Neural progenitor cell (in vitro differentiated cells): ENCODE results near the gene CTSV. TPM values are rescaled to one million over a fixed set of nuclear protein-coding genes. Genes with fewer than 3 reads are reported as not detected.
"Not testable (repeated sequence)": the region's sequence is repeated elsewhere in the genome, so short reads cannot be mapped to it uniquely, and the experiment has no call there.

ENCODE experiments used
- DNase-seq: peaks from one replicate; pipeline ENCODE4 v3.0.0-alpha.2; 2016; ENCODE audit warnings: low spot score
- H2AFZ ChIP-seq: fragments of 200-600 bp; sonication (generic); replicated peaks from 2 replicates; pipeline ENCODE4 v1.6.1; 2016; ENCODE audit warnings: antibody characterized with exemption
- H3F3A ChIP-seq: fragments of 200-600 bp; sonication (generic); 2 replicates; pipeline ENCODE4 v1.6.1; 2016; ENCODE audit warnings: antibody characterized with exemption, low read depth
- H3K27ac ChIP-seq: fragments of 200-600 bp; sonication (generic); 2 replicates; pipeline ENCODE4 v1.5.1; 2016; ENCODE audit warnings: mild to moderate bottlenecking
- H3K27me3 ChIP-seq: fragments of 200-600 bp; sonication (generic); 2 replicates; pipeline ENCODE4 v1.6.1; 2016; ENCODE audit warnings: mild to moderate bottlenecking, moderate library complexity
- H3K36me3 ChIP-seq: fragments of 200-600 bp; sonication (generic); 2 replicates; pipeline ENCODE4 v1.5.1; 2016
- H3K4me1 ChIP-seq: fragments of 200-600 bp; sonication (generic); 2 replicates; pipeline ENCODE4 v1.6.1; 2016; ENCODE audit warnings: mixed run types
- H3K4me2 ChIP-seq: fragments of 200-600 bp; sonication (generic); 2 replicates; pipeline ENCODE4 v1.6.1; 2016
- H3K4me3 ChIP-seq: fragments of 200-600 bp; sonication (generic); 2 replicates; pipeline ENCODE4 v1.5.1; 2016
- H3K79me2 ChIP-seq: fragments of 200-600 bp; sonication (generic); 2 replicates; pipeline ENCODE4 v1.6.1; 2016; ENCODE audit warnings: low read depth
- H3K9ac ChIP-seq: fragments of 200-600 bp; sonication (generic); 2 replicates; pipeline ENCODE4 v1.6.1; 2016
- H3K9me3 ChIP-seq: fragments of 200-600 bp; sonication (generic); 2 replicates; pipeline ENCODE4 v1.5.1; 2016; ENCODE audit warnings: low read depth
- H4K20me1 ChIP-seq: fragments of 200-600 bp; sonication (generic); 2 replicates; pipeline ENCODE4 v1.6.1; 2016; ENCODE audit warnings: low read depth
- H3K27ac Mint-ChIP-seq: 3 replicates; pipeline ENCODE4 v1.8.0; 2021; ENCODE audit warnings: mixed read lengths
- H3K27me3 Mint-ChIP-seq: 2 replicates; pipeline ENCODE4 v1.8.0; 2022; ENCODE audit warnings: low read depth, mild to moderate bottlenecking, inconsistent platforms, moderate library complexity, mixed read lengths; ENCODE audit not compliant: insufficient read depth
- H3K36me3 Mint-ChIP-seq: 3 replicates; pipeline ENCODE4 v1.8.0; 2021; ENCODE audit warnings: mixed read lengths
- H3K4me1 Mint-ChIP-seq: 3 replicates; pipeline ENCODE4 v1.8.0; 2021; ENCODE audit warnings: mixed read lengths
- H3K4me3 Mint-ChIP-seq: 3 replicates; pipeline ENCODE4 v1.8.0; 2021; ENCODE audit warnings: mild to moderate bottlenecking, moderate library complexity, mixed read lengths
- H3K9me3 Mint-ChIP-seq: 3 replicates; pipeline ENCODE4 v1.8.0; 2020; ENCODE audit warnings: mixed read lengths
- total RNA-seq: library from RNA; depleted of rRNA; stranded (reverse); fragments of >200 nt; gene quantifications from 2 replicates; pipeline ENCODE4 v1.2.3, GENCODE V29; 2015; ENCODE audit warnings: low replicate concordance

Gene CTSV
- total RNA-seq, 1 donor from 2014 or later = 52.2 TPM

DNA sequence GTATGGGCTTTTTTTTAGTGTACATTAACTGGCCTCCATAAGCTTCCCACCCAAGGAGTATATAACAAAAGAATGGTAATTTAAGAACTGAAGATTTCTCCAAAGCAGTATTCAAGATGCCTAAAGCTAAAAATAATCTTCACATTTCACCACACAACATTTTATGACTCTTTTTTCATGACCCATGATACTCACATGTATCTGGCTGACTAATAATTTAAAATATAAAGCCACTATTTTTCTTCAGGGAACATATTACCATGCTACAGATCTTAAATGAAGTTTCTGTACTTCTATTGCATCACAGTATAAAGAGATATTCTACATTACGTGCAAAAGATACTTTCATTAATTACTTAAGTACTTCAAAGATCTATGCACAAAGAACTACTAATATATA, 39.2 kb downstream of the CTSV start:
- H3K9ac ChIP-seq, H3F3A ChIP-seq, DNase-seq, H3K27ac ChIP-seq, H3K27me3 ChIP-seq, H3K4me1 Mint-ChIP-seq, H3K4me1 ChIP-seq, H3K9me3 ChIP-seq, H3K4me3 ChIP-seq, H3K4me3 Mint-ChIP-seq, H3K27ac Mint-ChIP-seq, H3K4me2 ChIP-seq, H2AFZ ChIP-seq, H3K27me3 Mint-ChIP-seq, H3K36me3 ChIP-seq: not testable (repeated sequence)
- Mint-ChIP-seq H3K9me3 (peaks cover 16% of the 10 kb centered on the region), H3K36me3 (peaks cover 10% of the 10 kb centered on the region)
- peaks cover 87% of the 10 kb centered on the region for H3K79me2 ChIP-seq
- peaks cover 42% of the 10 kb centered on the region for H4K20me1 ChIP-seq

DNA sequence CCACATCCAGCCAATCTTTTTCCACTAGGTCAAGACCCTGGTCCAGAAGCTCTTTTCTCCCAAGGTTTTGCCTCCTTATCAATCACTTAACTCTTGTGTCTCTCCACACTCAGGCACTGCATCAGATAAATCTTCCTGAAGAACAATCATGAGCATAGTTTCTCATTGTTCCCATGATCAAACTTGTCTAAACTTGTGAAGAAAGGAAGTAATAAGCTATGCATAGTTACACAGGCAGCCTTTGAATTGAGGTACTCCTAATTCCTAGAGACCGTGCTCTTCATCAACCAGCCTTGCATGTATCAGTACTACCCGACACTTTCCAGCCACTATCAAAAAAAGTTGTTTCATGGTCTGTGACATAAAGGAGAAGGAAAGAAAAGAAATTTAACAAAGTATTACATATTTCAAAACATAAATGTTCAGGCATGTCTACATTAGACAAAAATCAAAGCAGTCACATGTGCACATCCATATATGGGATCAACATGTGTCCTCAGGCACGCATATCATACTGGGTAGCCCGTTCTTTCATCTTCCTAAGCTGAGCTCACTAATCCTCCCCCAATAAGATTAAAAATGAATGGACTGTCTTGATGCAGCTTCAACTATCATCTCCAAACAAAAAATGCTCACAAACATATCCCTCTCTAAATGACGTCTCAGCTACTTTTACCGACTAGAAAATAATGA, 41.8 kb downstream of the CTSV start:
- not testable (repeated sequence) for H3K27ac Mint-ChIP-seq, H3F3A ChIP-seq, H3K4me3 ChIP-seq, H3K36me3 Mint-ChIP-seq, H3K27ac ChIP-seq, H3K4me3 Mint-ChIP-seq, H3K4me1 ChIP-seq, H3K9ac ChIP-seq, DNase-seq, H3K9me3 ChIP-seq, H3K27me3 ChIP-seq, H3K4me1 Mint-ChIP-seq, H2AFZ ChIP-seq, H3K36me3 ChIP-seq, H3K27me3 Mint-ChIP-seq, H3K4me2 ChIP-seq, H3K9me3 Mint-ChIP-seq
- Histone ChIP-seq H4K20me1 (peaks cover 25% of the 10 kb centered on the region), H3K79me2 (peaks cover 72% of the 10 kb centered on the region)

DNA sequence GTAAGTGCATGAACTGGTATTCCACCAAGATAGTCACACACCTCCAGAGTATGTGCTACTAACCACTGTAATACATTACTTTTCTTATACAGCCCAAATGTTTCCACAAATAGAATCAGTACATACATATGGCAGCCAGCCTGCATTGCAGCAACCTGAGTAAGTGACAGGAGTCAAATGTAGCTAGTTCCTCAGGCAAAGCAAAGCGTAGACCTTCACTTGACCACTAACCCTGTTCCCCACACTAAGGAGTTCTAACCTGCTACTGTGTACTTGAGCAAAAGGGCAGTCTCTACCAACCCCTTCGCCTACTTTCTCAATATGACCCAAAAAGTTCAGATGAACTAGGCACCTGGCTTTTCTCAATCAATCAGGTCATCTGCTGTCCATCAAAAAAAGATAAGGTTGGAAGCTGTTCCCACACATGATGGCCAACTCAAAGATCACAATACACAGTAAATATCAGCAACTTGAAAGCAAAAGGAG, 44.4 kb downstream of the CTSV start:
- not testable (repeated sequence) for H3K9me3 ChIP-seq, H3K9ac ChIP-seq, H3K36me3 Mint-ChIP-seq

DNA sequence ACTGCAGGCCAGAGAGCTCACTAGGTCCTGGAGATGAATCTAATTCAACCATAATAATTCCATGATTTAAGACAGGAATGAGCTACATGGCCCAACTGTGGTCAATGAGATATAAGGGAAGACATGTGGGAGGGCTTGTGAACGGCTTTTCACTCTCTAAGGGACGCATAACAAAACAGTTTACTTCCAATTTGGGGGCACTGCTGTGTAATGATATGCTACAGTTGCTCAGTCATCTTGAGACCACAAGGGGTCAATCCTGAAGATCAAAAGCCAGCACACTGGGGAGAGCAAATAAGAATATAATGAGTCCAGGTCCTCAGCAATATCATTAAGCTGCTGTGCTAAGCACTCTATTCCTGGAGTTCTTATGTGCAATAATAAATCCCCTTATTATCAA, 46.6 kb downstream of the CTSV start:
- not testable (repeated sequence) for H4K20me1 ChIP-seq, H3K4me3 ChIP-seq, H2AFZ ChIP-seq, H3K36me3 ChIP-seq, H3F3A ChIP-seq, H3K27me3 ChIP-seq, DNase-seq, H3K4me3 Mint-ChIP-seq, H3K27ac Mint-ChIP-seq, H3K9me3 ChIP-seq, H3K9ac ChIP-seq, H3K36me3 Mint-ChIP-seq, H3K4me2 ChIP-seq, H3K4me1 Mint-ChIP-seq, H3K27ac ChIP-seq, H3K4me1 ChIP-seq, H3K27me3 Mint-ChIP-seq
- peaks cover 14% of the 10 kb centered on the region for H3K9me3 Mint-ChIP-seq
- H3K79me2 ChIP-seq = peaks cover 69% of the 10 kb centered on the region

More for the DNA sequence above, 44.4 kb downstream of the CTSV start:
- not testable (repeated sequence) for H3K4me1 Mint-ChIP-seq, H3K27me3 Mint-ChIP-seq, H3K4me2 ChIP-seq, H3K4me1 ChIP-seq, H3K27me3 ChIP-seq, H2AFZ ChIP-seq, H3F3A ChIP-seq, H3K27ac ChIP-seq, H4K20me1 ChIP-seq, H3K4me3 ChIP-seq, H3K36me3 ChIP-seq, H3K4me3 Mint-ChIP-seq, H3K27ac Mint-ChIP-seq, DNase-seq
- H3K9me3 Mint-ChIP-seq = peaks cover 11% of the 10 kb centered on the region
- peaks cover 72% of the 10 kb centered on the region for H3K79me2 ChIP-seq

DNA sequence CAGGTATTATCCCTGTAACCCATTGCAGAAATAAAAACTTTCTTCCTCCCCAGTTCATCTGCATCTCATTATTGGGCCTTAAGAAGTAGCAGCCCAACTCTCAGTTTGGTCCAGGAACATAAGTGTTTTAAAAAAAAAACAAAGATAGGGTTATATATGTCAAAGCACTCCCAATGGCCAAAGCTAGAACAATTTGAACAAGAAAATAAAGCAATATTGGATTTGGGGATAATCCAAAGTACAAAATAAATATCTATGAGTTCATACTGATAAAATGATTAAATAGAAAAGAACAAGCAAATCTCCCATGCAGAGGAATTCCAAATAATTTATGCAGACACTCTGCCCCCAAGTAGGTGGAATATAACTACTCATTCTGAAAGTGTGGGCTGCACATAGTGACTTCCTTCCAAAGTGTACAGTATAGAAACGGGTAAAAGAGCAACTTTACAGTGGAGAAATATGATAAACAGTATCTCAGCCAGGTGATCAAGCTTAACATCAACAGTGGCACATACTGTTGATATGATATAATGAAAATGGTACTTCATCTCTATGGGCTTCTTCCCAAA, 49.1 kb downstream of the CTSV start:
- not testable (repeated sequence) for H3K4me1 Mint-ChIP-seq, H3K4me3 ChIP-seq, H3K9me3 Mint-ChIP-seq, H3K27ac Mint-ChIP-seq, H3F3A ChIP-seq, H2AFZ ChIP-seq, H3K4me2 ChIP-seq, H3K27me3 Mint-ChIP-seq, H3K9me3 ChIP-seq, H3K4me1 ChIP-seq, H3K36me3 ChIP-seq, H4K20me1 ChIP-seq, DNase-seq, H3K9ac ChIP-seq, H3K27me3 ChIP-seq, H3K4me3 Mint-ChIP-seq
- H3K27ac ChIP-seq = peak overlapping the region; percentile 45
- H3K79me2 ChIP-seq = peaks cover 74% of the 10 kb centered on the region
- H3K36me3 Mint-ChIP-seq = peaks cover 11% of the 10 kb centered on the region

DNA sequence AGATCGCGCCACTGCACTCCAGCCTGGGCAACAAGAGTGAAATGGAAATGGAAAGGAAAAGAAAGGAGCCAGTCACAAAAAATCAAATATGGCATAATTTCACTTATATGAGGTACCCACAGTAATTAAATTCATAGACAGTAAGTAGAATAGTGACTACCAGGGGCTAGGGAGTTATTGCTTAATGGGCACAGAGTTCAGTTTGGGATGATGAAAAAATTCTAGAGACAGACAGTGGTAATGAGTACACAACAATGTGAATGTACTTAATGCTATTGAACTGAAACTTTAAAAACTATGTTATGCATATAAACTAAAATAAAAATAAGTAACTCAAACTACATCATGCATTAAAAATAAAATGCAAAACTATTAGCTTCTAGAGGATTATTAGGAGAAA, 54.1 kb downstream of the CTSV start:
- not testable (repeated sequence) for H2AFZ ChIP-seq, DNase-seq, H3K9ac ChIP-seq, H3K27me3 Mint-ChIP-seq, H3K27me3 ChIP-seq, H3K4me3 Mint-ChIP-seq, H3K36me3 ChIP-seq, H3K27ac Mint-ChIP-seq, H3K27ac ChIP-seq, H4K20me1 ChIP-seq, H3K9me3 ChIP-seq, H3K36me3 Mint-ChIP-seq, H3K4me1 Mint-ChIP-seq, H3K4me2 ChIP-seq, H3K4me1 ChIP-seq, H3F3A ChIP-seq, H3K4me3 ChIP-seq
- peaks cover 90% of the 10 kb centered on the region for H3K79me2 ChIP-seq
- H3K9me3 Mint-ChIP-seq = peaks cover 15% of the 10 kb centered on the region

DNA sequence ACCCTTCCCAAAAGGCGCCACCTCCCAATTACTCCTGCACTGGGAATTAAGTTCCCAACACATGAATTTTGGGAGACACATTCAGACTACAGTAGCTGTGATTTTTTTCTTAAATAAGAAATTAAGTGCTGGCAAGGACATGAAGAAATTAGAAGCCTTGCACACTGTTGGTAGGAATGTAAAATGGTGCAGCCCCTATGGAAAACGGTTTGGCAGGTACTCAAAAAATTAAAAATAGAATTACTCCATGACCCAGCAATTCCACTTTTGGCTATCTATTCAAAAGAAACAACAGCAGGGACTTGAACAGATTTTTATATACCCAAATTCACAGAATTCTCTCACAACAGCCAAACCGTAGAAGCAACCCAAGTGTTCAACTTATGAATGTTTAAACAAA, 54.8 kb downstream of the CTSV start:
- H3K27me3 Mint-ChIP-seq, H3K9ac ChIP-seq, H3K4me1 ChIP-seq, H2AFZ ChIP-seq, DNase-seq, H3K27me3 ChIP-seq, H3K9me3 ChIP-seq, H3K27ac ChIP-seq, H4K20me1 ChIP-seq, H3K27ac Mint-ChIP-seq, H3K36me3 Mint-ChIP-seq, H3K4me2 ChIP-seq, H3K36me3 ChIP-seq, H3K4me3 ChIP-seq, H3K4me3 Mint-ChIP-seq, H3K4me1 Mint-ChIP-seq, H3F3A ChIP-seq: not testable (repeated sequence)
- H3K79me2 ChIP-seq = peaks cover 90% of the 10 kb centered on the region
- H3K9me3 Mint-ChIP-seq = peaks cover 17% of the 10 kb centered on the region

DNA sequence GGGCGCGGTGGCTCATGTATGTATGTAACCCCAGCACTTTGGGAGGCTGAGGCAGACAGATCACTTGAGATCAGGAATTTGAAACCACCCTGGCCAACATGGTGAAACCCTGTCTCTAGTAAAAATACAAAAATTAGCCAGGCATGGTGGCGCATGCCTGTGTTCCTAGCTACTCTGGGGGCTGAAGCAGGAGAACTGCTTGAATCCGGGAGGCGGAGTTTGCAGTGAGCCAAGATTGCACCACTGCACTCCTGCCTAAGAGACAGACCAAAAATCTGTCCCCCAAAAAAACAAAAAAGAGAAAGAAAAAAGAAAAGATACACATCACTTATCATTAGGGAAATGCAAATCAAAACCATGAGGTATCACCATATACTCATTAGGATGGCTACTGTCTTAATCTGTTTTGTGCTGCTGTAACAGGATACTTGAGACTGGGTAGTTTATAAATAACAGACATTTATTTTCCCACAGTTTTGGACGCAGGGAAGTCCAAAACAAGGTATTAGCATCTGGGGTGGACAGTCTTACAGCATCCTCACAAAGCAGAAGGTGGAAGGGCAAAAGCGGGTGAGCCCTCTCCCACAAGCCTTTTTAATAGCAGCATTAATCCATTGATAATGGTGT, 55.3 kb downstream of the CTSV start:
- not testable (repeated sequence) for H3K4me1 ChIP-seq, H3K4me3 ChIP-seq, H3K27ac ChIP-seq, H2AFZ ChIP-seq, DNase-seq, H3K27me3 Mint-ChIP-seq, H3F3A ChIP-seq, H3K4me3 Mint-ChIP-seq, H3K9me3 ChIP-seq, H3K36me3 Mint-ChIP-seq, H3K27me3 ChIP-seq, H3K36me3 ChIP-seq, H3K27ac Mint-ChIP-seq, H3K4me1 Mint-ChIP-seq, H3K9ac ChIP-seq, H4K20me1 ChIP-seq, H3K4me2 ChIP-seq
- H3K79me2 ChIP-seq = peaks cover 93% of the 10 kb centered on the region
- peaks cover 17% of the 10 kb centered on the region for H3K9me3 Mint-ChIP-seq
